HPDE6-E6E7 (cell line): ENCODE data around the gene SP100.

Experiments
- DNase-seq: peaks from one replicate; pipeline ENCODE4 v3.0.0; 2011; ENCODE audit warnings: missing footprints; ENCODE audit errors: extremely low spot score

The SP100 gene

DNA sequence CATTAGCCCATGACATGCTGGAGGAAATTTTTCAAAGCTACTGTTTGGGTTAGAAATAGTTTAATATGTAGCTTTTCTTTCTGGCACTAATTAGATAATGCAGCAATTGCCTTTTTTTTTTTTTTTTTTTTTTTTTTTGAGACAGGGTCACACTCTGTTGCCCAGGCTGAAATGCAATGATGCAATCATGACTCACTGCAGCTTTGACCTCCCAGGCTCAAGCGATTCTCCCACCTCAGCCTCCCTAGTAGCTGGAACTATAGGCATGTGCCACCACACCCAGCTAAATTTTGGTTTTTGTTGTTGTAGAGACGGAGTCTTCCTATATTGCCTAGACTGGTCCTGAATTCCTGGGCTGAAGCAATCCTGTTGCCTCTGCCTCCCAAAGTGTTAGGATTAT is 136.2 kb downstream of the SP100 start:
- no peak for DNase-seq

DNA sequence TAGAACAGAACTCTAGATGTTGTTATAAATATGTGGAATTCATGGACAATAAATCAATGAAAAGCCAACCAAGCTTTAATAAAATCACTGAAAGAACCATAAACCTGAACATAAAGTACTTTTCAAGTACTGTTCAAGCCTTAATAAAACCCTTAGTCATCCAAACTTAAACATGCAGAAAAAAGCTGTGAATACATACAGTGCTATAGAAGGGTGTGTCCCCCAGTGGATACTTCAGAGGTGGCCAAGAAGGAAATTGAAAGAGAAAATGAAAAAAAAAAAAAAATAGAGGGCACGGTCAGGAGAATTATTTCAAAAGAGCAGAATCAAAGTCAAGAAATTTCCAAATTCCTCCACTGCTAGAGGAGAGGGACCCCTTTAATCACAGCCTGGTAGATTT is 141.1 kb downstream of the SP100 start:
- no peak for DNase-seq

DNA sequence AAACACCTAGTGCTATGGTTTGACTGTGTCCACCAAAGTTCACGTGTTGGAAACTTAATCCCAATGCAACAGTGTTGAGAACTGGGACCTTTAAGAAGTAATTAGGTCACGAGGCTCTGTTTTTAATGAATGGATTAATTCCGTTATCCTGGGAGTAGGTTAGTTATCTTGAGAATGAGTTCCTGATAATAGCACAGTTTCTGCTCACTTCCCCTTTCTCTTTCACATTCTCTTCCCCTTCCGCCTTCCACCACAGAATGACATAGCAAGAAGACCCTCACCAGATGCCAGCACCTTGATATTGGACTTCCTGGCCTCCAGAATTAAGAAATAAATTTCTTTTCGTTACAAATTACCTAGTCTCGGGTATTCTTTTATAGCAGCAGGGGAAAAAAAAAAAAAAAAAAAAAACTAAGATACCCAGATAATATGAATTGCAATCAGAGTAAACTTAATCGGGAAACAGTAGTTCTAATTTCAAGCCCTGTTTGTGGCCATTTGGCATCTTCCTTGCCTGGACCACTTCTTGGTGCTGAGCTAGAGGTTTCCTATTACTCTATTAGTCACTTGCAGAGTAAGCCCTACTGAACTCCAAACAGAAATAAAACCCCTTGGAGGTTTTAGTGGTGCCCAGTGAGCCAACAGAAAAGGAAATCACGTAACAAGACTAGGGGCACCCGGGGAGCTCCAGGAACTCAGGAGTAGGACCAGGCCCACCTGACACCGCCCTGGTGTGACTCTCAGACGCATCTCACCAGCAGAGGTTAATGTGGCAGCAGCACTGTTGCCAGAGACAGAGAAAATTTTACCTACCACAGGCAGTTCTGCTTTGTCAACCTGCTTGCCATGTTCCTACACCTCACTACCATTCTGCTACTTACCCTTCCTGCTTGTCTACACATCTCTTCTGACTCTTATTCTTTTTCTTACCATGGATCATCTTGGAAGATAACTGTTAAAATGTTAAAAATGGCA is 149.1 kb downstream of the SP100 start:
- no peak for DNase-seq

DNA sequence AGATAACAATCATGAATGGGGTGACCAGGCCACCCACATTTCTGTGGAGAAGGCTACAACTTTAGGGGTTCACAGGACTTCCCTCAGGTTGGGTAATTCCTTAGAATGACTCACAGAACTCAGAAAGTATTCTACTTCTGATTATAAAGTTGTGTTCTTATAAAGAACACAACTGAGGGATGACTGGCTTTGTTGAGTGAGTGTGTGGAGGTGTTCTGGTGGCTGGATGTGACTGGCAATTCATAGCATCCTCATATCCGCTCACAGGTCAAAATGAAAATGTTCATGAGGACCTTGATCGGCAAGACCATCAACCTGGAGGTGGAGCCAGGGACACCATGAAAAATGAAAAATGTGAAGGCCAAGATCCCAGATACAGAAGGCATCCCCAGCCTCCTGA is 153.3 kb downstream of the SP100 start:
- DNase-seq, result no peak

DNA sequence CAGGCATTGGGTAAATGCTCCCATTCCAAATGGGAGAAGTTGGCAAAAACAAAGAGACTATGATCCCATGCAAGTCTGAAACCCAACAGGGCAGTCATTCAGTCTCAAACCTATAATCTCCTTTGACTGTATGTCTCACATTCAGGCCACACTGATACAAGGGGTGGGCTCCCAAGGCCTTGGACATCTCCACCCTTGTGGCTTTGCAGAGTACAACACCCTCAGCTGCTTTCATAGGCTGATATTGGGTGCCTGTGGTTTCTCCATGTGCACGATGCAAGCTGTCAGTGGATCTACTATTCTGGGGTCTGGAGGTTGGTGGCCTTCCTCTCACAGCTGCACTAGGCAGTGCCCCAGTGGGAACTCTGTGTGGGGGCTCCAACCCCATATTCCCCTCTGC is 155.0 kb downstream of the SP100 start:
- no peak for DNase-seq

DNA sequence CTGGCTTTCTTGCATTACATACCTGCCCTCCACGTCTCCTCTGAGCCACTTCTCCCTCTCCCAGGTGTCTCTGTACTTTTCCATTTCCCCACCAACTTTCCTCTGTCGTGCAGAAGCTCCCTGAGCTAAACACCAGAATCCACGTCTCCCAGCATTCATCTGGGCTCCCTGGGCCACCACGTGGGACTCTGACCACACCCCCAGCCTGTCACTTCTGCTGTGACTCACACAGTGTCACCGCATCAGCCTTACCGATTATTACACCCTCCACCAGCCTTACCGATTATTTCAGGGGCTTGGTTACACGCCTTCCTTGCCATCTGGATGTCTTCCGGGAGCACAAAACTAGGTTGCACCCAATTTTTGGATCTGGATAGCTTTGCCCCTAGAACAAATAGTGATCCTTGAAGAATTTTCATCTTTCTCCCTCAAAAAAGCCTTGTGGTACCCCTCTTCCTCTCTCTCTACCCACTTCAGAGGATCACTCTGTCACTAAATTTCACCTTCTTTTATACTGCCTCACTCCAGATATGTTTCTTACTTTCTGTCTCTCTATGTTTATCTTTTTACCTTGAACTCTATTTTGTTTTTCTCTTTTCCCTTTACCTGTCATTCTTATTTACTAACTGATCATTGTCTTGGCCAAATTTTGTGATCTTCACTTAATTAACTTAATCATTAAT is 159.8 kb downstream of the SP100 start:
- DNase-seq, result no peak

DNA sequence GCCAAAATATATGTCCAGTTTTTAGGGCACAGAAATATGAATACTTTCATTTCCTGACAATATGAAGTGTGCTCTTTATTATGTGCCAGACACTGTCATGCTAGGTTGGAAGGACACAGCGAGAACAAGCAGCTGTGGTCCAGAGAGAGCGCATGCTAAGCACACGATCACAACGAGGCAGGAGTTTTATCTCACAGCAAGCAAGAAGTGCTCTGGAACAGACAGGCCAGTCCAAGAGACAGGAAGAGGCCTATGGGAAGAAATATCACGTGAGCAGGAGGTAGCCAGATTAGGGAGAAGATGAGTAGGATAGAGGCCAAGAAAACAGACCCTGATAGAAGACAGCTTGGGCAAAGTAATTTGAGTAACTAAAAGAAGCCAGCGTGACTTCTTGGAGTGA is 161.1 kb downstream of the SP100 start:
- no peak for DNase-seq

DNA sequence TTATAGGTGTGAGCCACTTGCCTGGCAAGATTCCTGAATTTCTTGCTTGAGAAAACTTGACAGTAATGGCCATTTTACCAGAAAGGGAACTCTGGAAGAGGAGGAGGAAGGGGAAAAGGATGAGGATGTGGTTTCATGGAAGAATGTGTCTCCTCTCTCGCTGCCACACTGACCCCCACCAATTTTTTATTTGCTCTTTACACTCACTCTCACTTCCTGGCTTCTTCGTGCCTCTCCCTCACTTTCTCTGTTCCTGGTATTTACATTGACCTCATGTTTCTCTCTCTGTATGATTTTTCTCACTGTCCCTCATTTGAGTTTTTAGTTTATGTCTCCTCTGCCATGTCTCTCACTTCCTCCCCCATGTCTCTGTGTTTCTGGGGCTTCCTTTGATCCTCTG is 162.1 kb downstream of the SP100 start:
- no peak for DNase-seq

DNA sequence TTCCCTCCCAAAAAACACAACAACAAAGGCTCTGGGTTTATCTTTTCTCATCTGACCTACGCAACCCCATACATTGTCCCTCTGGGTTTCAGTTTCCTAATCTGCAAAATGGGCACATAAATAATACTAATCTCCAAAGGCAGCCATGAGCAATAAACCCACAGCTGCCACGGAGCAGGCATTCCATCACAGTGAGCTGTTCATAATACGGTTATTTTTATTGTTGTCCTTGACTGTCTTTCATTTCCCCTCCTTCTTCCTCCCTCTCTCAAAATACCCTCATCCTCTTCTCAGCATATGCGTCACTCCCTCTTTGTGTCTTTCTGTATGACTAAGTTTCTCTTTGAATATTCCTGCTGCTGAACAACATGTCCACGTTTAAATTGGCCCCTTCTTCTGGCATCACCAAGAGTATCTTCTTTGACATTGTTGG is 166.9 kb downstream of the SP100 start:
- no peak for DNase-seq

DNA sequence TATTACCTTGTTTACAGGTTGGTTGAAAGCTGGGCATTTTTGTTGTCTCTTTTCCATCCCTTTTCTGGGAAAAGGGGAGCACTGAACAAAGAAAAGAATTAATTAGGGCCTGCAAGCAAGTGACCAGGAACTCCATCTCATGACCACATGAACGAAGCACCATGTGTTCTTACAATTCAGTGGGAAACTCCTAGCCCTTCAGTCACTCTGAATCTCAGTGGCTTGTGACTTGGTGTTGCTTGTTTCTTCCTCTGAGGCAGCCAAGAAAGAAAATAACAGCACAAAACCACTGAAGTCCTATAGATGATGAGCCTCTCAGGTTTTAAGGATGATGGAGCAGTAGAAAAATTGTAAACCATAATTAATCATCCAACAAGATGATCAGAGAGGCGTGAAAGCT is 167.6 kb downstream of the SP100 start:
- no peak for DNase-seq

DNA sequence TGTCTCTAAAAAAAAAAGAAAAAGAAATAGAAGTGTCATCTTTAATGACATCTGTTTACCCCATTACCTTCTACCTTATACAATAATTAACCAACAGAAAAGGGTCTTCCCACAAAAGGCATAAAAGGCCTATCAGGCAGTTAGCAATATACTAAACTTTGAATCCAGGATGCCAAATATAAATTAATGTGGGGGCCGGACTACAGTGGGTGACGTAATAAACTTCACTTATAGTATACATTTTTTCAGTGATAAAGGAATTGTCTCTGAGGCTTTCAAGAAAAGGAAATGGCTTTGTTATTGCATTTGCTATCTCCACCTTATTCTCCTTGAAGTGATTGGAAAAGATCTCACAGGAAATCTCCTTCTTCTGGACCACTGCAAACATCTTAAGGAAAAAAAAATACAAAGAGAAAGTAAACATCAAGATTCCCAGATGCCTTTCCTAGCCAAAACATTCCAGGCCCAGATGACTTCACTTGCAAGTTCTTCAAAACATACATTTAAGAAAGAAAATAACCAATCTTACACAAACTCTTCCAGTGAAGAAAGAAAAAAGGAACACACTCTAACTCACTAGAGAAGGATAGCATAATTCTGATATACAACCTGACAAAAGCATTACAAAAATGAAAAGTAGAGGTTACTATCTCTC is 170.5 kb downstream of the SP100 start:
- no peak for DNase-seq

DNA sequence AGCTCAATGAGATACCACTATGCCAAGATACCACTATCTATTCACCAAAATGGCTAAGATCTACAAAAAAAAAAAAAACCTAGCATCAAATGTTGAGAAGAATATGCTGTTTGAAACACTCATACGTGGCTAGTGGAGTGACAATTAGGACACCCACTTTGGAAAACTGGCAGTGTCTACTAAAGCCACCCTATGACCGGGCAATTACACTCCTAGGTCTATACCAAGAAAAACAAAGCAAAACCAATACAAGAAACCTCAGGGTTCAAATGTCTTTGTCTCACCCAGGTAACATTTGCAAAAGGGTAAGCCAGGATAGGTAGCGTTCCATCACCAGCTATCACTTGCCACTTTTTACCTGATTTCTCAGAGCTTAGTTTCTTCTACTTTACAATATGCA is 173.0 kb downstream of the SP100 start:
- DNase-seq, result no peak

DNA sequence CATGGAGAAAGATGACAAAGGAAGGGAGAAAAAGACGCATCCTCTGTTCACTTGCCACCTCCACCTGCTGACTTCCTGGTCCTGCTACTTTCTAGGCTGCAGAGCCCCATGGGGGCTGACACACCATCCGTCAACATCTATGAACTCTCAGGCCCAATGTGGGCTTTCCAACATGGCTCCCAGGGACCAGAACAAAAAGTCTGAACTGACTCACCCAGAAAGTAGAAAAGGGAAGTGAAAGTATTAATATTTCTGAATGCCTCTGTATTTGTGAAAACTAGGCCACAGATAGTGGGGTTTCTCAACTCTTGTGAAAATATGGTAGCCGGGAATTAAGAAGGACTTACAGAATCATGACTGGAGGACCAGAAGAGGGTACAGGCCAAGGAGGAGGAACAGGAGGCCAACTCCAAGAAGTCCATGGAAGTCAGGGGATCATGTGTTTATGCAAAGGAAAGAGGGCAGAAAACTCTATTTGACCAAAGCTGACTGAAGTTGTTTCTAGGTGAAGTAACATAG is 173.6 kb downstream of the SP100 start:
- no peak for DNase-seq

DNA sequence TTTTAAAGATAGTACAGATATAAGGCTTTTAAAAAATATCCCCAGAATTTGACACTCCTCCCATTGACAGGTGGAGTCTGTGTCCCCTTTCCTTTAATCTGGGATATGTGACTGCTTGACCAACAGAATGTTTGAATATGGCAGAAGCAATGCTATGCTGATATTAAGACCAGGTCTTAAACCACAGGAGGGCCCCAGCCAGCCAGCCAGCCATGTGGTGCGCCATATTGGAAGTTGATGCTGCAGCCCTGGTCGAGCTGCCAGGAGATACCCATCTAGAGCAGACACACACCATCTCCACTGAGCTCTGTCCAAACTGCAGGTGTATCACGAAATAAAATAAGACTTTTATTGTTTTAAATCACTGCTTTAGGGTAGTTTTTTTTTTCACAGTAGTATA is 174.3 kb downstream of the SP100 start:
- no peak for DNase-seq

DNA sequence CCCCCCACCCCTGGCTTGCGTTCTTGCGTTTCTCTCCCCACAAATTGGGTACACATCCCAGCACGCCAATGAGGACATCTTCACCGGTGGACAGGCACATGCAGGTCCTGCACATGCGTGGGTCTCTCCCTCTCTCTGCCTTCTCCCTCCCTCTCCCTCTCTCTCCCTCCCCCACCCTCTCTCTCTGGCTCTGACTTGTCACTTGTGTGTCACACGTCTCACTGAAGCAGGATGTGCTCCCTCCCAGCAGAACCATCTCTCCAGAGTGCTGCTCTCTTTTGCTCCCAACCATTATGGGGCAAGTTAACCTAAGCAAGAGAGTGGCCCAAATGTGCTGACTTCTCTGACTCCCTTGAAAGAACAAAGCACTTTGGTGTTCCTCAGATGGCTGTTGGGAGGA is 175.8 kb downstream of the SP100 start:
- no peak for DNase-seq

DNA sequence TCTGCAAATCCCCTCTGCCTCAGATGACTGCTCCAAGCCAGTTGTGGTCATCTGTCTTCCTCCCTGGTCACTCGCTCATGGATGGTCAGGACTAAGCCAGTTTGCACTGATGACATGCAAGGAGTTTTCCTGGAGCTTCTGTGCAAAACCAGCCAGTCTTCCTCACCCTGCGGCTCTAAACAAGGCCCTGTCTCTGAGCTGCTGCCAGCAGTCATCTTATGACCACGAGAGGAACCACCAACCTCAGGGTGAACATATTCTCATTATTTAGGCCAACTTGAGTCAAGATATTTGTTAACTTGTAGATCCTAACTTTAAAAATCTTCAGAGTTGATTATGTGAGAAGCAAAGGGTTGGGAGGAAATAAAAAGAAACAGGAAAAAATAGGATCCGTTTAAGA is 176.8 kb downstream of the SP100 start:
- no peak for DNase-seq
